HG02571 (cell line): ENCODE results near the gene PLA2G4F.

ENCODE experiments used
- ATAC-seq: cut with Tn5 transposase; IDR thresholded peaks from one replicate; pipeline ENCODE4 v1.9.1; 2021; ENCODE audit warnings: mild to moderate bottlenecking, moderate library complexity; ENCODE audit not compliant: unreplicated experiment

PLA2G4F gene

DNA sequence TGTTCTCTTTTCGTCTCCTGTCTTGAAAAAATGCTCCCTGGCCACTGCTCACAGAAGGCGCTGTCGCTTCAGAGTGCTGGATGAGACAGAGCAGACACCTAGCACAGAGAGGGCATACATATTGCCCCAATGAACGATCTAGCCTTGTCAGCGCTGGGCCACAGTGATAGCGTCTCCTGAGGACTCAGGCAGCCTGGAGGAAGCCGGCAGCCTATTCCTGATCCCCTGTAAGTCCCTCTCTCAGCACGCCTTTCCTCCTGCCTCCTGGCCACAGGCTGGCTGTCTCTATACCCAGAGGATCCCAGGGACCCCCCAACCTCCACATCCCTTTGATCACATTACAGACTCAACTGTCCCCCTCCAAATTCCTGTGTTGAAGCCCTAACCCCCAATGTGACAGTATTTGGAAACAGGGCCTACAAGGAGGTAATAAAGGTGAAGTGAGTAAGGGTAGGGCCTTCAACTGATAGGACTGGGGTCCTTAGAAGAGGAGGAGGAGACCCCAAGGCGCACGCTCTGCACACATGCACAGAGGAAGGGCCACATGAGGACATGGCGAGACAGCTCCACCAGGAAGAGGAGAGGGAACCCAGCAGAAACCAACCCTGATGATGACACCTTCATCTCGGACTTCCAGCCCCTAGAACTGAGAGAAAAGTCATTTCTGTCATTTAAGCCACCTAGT is 7.5 kb downstream of the PLA2G4F start:
- ATAC-seq, result no peak

DNA sequence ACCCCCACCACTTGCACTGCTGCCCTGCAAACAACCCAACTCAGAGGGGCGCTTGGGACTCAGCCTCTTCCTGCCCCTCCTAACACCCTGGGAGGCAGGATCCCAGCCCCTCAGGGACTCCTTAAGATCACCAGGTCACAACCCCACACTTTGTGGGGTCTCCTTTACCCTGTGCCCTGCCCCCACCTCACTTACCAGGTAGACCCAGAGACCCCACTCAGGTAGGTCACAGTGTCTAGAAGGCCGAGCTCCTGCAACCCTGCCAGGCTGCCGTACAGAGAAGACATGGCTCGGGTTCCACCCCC is 9.1 kb downstream of the PLA2G4F start:
- no peak for ATAC-seq

DNA sequence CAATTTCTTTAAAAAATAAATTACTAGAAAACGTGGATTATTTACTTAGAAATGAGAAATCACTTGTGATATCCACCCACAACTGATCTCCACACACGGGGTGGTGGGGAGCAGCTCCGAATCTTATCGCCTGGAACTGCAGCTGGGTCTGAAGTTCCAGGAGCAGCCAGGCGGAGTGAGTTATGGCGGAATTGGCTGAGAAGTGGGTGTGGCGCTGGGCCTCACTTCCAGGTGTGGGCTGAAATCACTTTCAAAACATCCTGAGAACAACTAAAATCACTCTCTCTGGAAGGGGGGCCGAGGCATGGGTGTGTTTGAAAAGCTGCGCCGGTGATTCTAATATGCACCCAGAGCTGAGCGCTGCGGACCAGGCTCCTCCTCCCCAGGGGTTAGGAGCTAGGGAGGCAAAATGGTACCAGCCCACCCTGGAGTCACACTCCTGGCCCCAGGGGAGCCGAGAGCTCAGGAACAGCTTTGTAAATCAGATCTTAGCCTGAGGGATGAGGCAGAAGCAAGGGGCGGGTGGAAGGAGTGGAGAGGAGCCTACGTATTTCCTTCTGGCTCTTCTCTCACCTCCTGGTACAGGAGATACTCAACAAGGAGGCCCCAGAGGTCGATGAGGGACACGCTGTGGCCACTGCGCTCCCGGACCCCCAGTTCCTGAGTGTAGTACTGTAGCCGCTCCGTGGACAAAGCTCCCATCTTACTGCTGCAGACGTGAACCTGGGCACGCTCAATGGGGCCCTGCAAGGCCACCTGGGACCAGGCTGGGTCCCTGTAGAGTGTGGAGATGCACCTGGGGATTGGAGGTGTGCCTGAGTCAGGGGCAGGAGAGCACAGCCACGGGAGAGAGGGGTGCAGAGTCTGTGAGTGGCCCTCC is 9.6 kb downstream of the PLA2G4F start:
- no peak for ATAC-seq

DNA sequence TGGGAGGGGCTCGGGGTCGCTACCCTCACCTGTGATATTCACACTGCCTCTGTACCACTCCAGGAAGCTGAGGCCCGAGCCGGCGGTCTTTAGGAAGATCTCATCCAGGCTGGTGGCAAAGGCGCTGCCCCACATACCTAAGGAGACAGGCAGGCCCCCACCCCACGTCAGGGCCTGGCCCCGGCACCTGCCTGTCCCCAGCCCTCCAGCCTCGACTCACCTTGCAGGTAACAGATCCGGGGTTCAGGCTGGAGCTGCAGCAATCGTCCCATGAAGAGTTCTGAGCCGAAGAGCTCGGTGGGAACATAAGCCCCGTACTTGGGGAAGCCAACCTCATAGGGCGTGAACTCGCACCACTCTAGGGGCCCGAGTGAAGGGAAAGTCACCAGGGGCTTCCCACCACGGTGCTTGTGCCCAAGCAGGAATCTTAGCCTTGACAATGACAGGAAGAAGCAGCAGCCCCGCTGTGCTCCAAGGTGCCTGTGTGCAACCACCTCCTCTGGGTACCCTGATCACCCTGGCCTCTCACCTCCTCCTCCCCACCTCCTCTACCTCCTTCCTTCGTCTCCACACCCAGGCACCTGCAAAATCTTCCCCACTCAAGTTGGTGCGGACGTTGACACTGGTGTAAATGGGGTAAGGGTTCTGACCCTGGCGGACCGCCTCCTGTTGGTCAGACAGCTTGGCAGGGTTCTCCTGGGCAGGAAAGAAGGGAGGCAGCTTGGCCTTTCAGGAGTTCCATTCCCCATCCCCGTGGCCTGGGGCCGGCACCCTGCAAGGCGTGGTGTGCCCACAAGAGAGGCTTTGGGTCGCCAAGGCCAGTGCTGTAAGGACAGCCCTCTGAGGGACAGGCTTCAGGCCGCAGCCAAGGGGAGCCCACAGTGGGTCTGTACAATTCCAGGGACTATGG is 10.6 kb downstream of the PLA2G4F start:
- no peak for ATAC-seq

DNA sequence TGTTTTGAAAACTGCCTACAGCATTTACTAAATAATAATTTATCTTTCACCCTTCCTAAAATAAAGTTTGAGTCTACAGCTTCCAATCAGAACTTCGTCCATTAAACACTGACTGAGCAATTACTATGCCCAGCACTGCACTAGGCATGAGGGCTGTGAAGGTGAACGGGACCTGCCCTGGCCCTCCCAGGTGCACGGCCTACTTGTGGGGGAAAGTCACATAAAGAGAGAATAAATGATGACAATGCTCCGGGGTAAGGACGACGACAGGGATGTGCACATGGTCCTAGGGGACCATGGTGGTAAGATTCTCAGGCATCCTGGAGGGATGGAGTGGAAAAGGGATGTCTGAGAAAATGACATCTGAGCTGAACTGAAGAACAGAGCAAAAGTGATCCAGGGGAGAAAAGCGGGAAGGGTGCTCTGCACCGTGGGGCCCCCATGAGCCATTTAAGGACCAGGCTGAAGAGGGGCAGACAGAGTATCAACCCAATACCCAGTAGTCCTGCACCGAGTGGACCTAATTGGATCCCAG is 11.5 kb downstream of the PLA2G4F start:
- no peak for ATAC-seq

DNA sequence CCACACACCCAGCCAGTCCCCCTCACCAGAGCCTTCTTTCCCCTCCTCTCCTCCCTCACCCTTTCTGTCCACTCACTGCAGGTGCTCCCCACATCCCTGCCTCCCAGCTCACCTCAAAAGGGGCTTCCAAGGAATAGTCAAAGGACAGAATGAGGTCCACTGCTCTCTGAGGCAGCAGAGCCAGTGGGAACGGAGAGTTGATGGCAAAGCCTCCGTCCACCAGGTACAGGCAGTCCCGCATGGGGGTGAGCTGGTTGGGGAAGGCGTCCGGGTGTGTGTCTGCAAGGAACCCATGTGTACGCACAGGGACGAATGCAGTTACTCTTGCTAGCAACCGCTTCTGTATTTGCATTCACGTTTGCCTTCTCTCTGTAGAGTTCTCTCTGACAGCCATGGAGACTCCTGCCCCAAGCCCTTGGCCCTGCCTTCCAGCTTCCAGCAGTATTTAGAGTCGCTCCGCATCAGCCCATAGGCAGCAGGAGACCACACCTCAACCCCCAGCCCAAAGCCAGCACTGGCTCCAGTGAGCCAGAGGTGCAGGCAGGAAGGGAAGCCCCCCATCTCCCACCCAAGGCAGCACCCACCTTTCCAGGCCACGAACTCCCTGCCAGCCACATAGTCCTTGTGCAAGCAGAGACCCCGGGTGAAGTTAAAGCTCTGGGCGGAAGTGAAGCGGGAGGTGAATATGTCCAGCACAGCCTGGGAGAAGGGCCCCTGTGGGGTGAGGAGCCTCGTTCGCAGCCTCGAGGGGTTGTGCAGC is 12.4 kb downstream of the PLA2G4F start:
- no peak for ATAC-seq

DNA sequence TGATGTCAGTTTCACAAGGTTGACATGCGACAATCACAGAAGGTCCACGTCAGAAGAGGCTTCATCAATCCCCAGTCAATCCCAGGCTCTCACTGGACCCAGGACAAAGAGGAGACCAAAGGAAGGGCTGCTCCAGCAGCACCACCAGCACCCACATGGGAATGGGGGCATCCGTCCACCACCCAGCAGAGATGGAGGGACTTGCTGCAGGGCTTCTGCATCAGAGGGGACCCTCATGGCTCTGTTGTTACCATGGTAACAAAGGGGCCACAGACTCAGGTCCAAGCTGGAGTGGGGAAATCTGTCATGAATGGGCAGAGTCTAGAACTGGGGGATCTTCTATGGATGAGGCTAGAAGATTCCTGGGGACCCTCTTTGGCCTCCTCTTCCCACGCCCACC is 13.1 kb downstream of the PLA2G4F start:
- no peak for ATAC-seq

DNA sequence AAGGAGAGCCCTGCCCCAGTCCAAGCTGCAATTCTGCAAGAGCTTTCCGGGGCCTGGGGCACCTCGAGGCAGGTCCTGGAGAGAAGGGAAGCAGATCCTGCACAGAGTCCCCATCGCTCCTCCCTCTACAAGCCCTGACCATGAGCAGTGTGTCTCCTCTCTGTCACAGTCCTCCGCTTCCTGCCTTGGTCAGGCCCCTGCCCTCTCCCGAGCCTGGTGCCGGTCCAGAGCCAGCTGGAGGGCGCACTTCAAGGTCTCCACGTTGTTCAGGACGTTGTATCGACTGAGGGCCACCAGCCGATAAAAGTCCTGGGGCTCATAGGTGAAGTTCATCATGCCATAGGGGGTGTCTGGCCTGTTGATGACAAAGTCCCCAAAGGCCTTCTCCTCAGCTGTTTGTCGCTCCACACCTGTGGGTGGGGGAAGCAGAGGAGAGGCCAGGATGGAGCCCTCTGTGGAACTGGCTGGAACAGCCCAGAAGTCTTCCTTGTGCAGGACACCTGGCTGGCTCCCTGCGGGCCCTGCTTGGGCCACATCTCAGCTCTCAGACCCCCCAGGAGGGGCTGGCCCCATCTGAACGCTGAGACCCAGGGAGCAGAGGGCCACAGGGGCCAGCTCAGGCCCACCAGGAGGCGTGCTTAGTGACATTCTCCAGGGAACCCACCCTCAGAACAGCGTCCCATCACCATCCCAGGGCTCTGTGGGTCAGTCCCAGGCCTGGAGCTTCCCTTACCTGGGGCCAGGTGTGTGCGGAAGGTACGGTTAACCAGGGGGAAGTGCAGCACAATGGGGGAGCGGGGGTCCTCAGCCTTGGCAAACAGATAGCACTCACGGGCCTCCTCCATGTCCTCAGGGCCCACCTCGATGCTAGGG is 14.4 kb downstream of the PLA2G4F start:
- no peak for ATAC-seq

DNA sequence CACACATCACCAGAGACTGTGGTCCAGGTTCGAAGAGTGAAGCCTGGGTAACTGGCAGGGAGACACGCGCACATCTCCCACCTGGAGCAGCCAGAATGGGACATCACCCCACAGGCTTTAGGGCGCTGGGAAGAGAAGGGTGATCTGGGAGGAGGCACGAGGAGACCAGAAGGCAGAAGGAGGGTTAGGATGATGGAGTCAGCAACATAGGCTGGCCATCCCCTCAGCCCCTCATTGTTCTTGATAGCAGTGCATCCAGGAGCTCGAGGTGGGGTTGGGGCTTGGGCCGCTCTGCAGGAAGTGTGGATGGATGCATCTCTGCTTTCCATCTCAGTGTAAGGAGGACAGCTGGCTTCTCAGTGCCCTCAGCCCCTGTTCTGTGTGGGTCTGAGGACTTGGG is 15.2 kb downstream of the PLA2G4F start:
- no peak for ATAC-seq

DNA sequence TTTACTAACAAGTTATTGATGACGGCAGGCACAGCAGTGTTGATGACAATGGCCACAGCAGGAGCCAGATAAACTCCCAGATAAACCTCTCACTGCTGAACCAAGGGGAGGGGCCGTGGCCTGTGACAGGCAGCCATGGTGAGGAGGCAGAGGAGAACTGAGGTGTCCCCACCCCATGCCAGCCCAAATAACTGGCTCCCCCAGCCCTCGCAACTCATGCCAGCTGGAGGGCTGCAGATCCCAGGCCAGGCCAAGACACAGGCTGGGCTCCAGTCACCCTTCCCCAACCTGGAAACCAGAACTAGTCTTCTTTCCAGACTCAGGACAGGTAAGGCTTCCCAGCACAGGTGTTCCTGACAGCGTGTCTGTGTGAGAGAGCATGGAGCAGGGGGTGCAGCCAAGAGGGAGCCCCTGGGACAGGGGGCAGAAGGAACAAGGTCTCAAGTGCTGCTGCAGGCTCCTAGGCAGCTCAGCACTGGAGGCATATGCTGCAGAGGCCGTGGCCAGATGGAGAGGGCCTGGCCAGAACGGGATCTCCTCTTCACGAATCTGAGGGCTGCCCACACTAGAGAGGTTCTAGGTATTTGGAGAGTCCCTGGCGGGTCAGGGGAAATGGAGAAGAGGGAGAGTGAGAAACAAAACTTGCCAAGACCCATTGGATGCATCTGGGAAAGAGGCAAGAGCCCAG is 15.9 kb downstream of the PLA2G4F start:
- no peak for ATAC-seq

DNA sequence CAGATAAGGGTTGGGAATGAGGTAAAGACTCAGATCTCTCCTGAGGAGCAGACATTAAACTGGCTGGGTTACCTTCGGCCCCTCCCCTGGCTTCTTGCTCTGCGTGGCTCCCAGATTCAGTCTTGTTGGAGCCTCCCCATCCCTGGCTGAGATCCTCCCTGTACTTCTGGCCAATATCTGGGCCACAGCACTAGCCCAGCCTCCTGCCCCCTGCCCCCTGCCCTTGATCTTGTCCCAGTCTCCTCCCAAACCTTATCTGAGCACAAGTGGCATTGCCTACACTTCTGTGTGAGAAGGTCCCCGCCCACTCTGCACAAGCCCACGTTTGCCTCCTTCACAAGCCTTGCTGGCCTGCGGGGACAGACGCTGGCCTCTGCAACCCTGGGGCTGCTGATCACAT is 16.8 kb downstream of the PLA2G4F start:
- ATAC-seq, result no peak

DNA sequence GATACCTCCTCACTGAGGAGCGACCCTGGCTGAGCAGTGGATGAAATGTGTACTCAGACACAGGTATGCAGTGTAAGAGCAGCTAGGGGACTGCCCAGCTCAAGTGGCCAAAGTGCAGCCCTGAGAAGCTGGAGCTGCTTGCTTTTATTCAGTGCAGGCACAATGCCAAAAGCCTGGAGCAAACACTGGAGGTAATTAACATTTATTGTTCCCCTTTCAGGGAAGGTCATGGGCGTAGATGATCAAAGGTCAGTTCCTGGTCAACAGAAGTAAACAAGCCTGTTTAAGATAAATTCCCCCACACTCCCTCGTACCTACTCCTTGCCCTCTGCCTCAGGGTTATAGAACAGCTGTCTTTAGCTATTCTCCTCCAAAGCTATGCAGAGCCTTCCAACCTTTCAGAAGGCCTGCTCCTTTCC is 17.5 kb downstream of the PLA2G4F start:
- ATAC-seq, result no peak

DNA sequence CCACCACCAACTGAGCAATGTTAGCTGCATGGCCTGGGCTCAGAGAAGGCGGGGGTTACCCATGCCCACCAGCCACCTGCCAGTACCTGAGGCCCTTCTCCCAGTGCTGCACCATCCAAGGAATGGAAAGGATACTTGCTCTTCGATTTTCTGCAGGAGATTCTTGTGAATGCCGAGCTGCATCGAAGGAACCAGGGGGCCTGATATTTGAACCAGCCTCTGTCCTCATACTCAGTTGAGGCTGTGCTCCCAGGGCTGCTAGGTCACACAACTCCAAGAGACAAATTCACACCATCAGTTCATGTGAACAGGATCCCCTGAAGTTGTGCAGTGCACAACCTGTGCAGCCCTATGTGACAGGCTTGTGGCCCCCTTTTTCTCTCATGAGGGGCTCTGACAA is 18.0 kb downstream of the PLA2G4F start:
- no peak for ATAC-seq

DNA sequence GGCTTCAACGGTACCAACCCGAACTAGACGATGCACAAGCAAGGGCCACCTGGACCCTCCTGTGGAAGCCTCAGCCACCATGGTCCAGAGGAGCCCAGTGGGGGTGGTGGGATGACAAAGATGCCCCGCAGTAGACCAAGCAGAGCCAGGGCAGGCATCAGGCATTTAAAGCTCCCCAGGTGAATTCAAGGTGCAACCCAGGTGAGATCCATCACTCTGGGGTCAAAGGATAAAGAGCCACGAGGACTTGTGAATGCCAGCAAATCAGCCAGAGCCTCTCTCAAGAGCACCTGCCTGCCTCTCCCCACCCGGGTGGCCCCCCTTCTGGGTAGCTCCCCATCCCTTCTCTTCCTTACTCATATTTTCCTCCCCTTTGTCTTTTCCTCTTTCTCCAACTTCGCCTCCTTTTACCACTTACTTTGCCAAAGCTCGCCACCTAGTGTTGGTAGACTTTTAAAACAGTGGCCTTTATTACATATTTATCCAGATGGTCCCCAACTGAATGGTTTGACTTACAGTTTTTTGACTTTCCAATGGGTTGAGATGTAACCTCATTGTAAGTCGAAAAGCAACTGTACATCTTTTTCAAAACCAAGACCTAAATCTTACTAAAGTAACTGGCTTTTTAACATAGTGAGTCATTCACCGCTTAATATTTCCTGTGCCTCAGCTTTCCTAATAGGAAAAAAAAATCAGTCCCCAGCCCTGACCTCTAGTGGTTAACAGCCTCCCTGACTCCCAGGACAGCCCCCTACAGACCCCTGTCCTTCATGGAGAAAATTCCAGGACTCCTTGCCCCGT is 18.8 kb downstream of the PLA2G4F start:
- no peak for ATAC-seq

DNA sequence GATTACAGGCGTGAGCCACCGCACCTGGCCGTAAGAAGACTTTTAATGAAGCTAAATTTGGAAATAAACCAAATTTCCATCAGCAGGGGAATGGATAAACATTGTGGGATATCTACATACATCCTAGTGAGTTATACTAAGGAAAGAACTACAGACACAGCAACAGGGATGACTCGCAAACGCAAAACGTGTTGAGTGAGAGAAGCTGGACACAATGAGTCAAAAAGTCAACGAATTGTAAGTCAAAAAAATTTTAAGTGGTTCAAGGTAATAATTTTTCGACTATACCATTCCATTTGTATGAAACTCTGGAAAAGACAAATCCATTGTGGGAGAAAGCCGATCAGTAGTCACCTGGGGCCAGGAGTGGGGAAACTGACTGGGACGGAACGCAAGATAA is 19.9 kb downstream of the PLA2G4F start:
- no peak for ATAC-seq

DNA sequence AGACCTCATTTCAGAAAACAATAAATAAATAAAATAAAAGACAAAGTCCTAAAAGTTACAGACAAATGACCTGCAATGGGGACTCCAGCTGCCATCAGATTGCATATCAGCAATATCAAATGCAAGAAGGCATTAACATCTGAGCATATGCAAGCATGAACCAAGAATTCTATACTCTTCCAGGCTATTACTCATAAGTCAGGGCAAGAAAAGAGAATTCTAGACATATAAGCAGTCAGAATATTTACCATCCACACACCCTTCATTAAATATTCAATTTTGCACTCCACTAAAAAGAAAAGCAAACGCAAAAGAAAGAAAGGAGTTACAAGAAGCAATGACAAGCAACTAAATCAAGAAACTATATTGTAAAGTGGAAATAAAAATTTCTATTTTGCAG is 21.1 kb downstream of the PLA2G4F start:
- no peak for ATAC-seq

DNA sequence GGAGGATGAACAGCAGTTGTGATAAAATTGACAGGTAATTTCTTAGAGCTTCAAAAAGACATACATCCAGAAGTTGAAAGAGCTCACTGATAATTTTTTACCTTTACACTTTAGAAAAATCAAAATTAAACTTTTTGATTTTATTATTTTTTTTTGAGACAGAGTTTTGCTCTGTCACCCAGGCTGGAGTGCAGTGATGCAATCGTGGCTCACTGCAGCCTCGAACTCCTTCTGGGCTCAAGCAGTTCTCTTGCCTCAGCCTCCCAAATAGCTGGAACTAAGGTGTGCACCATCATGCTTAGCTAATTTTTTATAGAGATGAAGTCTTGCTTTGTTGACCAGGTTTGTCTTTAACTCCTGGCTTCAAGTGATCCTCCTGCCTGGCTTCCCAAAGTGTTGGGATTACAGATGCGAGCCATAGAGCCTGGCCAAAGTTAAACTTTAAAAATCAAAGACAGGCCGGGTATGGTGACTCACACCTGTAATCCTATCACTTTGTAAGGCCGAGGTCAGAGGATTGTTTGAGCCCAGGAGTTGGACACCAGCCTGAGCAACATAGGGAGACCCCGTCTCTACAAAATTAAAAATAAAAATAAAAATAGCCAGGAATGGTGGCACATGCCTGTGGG is 21.7 kb downstream of the PLA2G4F start:
- ATAC-seq, result no peak
